GM18499 (cell line): ENCODE data around the gene CLEC17A.
"Not testable (repeated sequence)": the region's sequence is repeated elsewhere in the genome, so short reads cannot be mapped to it uniquely, and the experiment has no call there.

Experiments used
- ATAC-seq: cut with Tn5 transposase; IDR thresholded peaks from one replicate; pipeline ENCODE4 v1.9.1; 2021; ENCODE audit warnings: moderate number of reproducible peaks; ENCODE audit not compliant: insufficient read depth, unreplicated experiment

CLEC17A gene

DNA sequence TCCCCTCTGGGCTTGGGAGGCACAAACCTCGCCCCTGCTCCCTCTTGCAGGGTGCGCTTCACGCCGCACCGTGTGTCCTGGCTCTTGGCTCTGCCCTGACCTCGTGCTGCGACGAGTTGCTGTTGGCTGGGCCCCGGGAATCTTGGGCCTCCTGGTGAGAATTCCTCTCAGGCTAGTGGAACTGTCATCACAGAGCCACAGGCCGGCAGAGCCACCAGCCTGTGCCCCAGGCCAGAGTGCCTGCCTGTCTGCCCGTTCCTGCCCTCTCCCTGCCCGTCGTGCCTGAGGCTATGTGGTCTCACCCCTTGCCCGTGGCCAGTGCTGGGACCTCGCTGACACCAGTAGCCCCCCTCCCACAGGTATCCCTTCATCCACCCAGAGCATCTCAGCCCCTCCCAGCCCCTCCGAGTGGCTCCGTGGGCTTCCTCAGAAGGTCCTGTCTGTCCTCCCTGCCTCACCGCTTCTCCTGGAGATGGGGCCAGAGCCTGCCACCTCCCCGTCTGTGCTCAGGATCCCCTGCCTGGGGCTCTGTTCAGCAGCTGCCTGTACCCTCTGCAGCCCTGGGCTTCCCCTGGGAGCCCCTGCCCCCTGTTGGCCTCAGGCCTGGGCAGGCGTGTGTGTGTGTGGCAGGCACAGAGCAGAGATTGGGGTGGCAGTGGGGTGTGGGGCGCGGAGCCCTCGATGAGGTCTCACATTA lies 24.4 kb upstream of the CLEC17A start:
- no peak for ATAC-seq

DNA sequence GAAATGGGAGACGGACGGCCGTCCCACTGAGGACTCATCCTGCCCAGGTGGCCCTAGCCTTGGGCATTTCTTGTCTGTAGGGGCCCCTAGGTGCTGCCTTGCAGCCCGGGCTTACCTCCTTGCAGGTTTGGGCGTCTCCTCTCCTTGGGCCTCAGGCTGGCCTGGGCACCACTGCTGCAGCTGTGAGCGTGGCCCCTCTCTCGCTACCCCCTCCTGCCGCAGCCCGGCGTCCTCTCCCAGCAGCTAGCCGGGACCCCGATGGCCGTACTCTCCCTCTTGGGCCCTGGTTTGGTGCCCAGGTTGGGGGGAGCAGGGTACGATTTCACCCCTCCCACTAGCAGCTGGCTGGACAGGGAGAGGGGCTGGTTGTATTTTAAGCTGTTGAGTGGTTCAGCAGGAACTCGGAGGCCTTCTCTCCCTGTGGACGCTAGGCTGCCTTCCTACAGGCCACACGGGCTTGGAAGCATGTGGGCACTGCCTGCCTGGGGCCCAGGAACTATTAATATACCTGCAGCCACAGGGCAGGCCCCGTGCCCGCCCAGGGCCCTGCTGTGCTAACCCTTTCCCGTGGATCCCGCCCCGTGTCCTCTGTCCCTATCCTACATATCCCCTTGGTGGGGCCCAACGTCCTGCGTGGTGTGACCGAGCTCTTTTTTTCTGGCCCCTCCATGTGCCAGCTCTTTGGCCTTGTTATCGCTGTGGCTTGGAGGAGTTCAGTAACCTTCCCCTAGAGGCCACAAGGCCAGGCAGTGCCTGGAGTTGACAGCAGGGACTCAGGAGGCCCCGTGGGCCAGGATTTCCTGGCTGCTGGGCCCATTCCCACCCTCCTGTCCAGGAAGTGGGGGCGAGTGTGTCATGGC lies 22.7 kb upstream of the CLEC17A start:
- no peak for ATAC-seq

DNA sequence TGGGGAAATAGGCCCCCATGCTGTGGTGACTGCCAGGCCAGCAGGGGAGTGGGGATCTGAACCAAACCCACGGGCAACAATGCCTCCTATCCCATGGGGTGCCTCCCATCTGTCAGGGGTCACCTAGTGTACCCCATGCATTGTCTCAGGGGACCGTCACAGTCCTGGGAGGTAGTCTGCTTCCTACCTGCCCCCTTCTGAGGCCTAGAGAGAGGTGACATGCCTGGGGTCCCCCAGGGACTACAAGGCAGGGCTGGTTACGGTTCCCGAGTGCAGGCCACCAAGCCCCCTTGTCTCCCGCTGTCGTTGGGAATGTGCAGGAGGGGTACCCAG lies 22.1 kb upstream of the CLEC17A start:
- no peak for ATAC-seq

DNA sequence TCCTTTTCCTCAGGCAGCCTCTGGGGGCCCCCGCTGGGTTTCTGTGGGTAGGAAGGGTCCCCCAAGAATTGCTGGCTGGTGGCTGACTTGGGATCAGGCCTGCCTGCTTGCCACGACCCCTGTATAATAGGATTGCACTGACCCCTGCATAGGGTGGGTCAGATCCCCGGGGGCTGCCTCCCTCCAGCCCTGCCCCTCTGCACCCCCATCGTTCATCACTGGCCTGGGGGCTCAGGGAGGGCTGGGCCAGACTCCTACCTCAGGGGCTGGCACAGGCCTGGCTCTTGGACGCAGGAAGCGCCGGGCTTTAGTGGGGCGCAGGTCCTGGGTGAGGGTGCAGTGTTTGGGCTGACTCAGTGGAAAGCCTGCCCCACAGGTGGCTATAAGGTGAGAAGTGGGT lies 21.6 kb upstream of the CLEC17A start:
- ATAC-seq: no peak

DNA sequence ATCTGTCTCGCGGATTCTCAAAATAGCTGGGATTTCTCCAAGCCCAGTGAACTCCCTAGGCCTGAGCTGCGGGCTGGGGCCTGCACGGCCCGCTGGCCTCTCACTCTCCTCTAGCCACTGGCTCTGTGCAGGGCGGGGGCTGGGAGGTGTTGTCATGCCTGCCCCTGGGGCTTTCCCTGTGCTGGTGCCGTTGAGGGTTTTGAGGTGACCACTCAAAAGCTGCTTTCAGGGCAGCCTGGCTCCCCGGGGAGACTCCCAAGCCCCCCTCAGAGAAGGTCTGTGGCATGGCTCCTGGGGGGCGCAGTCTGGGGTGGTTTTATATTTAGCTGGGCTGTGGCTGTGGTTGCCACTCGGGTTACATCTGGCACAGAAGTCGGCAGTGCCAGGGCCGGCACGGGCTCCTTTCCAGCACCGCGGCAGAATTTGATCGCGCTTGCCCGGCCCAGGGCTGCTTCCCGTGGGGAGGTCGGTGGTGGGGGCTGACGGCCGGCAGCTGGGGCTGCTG lies 21.0 kb upstream of the CLEC17A start:
- no peak for ATAC-seq

DNA sequence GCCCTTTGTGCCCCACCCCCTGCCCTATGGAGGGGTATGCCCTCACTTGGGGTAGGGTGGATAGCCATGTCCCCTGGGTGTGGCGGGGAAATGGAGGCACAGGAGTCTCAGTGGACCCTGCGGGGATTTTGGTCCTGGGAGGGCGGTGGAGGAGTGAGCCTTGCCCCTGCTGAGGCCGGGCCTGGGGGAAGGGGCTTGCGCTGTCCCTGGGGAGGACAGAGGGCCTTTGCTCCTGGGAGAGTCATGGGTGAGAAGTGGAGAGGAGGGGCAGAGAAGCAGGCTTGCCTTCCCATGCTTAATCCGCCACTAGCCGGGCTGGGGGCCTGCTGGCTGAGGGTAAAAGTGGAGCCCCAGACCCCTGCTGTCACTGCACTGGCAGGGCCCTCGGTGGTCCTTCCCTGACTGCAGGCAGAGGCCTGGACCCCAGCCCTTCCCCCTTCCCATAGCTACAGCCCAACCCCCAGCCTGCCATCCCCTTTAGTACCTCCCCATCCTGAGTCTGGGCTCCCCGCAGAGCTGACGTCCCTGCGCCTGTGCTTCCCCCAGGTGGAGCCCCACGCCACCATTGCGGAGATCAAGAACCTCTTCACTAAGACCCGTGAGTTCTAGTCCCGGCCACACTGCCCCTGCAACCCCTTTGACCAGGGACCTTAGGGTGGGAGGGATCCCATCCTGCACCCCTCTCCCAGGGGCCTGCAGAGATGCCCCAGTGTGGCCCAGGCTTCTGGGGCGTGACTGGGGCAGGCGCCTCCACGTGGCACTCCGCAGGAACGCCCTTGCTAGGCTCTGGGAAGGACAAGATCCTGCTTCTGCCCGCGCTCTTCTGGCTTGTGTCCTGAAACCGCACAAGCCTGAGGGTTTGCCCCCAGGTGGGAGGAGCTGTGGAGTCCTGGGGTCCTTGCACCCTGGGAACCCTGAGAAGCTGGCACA lies 20.0 kb upstream of the CLEC17A start:
- no peak for ATAC-seq

DNA sequence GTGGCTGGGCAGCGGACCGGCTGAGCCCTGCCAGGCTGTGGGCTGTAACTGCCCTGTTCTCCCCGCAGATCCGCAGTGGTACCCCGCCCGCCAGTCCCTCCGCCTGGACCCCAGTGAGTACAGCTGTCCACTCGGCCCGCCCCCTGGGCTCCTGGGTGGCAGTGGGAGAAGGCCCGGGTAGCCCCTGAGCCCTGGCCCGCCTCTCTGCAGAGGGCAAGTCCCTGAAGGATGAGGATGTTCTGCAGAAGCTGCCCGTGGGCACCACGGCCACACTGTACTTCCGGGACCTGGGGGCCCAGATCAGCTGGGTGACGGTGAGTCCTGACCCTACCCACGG lies 19.3 kb upstream of the CLEC17A start:
- ATAC-seq: no peak

DNA sequence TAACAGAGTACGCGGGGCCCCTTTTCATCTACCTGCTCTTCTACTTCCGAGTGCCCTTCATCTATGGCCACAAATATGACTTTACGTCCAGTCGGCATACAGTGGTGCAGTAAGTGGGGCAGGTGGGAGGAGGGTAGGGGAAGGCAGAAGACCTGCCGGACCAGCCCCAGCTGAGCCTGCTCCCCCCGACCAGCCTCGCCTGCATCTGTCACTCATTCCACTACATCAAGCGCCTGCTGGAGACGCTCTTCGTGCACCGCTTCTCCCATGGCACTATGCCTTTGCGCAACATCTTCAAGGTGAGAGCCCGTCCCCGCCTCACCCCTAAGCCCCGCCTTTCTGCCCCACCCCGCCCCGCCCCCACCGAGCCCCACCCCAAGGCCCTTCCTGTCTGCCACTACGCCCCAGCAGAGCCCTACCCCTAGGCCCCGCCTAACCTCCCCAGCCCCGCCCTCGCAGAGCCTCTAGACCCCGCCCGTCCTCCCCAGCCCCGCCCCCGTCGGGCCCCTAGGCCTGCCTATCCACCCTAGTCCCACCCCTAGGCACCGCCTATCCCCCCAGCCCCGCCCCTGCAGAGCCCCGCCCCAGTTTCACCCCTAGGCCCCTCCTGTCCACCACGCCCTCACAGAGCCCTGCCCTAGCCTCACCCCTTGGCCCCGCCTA lies 18.8 kb upstream of the CLEC17A start:
- no peak for ATAC-seq

DNA sequence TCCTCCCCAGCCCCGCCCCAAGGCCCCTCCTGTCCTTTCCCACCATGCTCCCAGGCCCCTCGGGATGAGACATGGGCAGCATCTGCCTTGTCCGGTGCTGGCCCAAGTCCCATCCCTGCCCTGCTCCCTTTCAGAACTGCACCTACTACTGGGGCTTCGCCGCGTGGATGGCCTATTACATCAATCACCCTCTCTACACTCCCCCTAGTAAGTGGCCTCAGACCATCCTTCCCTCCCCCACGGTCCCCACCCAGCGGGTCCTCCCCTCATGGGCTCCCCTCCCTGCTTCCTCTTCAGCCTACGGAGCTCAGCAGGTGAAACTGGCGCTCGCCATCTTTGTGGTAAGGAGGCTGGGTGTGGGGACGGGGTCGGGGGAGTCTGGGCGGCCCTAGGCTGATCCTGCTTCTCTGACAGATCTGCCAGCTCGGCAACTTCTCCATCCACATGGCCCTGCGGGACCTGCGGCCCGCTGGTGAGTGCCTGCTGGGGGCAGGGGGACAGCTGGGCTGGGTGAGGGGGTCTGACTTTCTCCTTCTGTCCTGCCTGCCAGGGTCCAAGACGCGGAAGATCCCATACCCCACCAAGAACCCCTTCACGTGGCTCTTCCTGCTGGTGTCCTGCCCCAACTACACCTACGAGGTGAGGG lies 18.1 kb upstream of the CLEC17A start:
- ATAC-seq: not testable (repeated sequence)

DNA sequence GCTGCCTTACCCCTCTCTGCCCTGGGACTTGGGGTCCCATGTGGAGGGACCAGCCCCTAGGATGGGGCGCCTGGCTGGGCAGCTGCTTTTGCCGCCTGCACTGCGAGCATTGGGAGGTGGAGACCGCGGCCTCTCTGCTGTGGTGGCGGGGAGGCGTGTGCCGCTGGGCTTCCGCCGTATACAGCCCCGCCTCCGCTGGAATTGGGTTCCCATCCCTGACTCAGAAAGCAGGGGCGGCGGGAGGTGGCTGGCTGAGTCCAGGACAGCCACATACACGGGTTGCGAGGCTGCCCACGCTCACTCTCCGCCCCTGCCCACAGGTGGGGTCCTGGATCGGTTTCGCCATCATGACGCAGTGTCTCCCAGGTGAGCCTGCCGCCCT lies 17.6 kb upstream of the CLEC17A start:
- no peak for ATAC-seq

DNA sequence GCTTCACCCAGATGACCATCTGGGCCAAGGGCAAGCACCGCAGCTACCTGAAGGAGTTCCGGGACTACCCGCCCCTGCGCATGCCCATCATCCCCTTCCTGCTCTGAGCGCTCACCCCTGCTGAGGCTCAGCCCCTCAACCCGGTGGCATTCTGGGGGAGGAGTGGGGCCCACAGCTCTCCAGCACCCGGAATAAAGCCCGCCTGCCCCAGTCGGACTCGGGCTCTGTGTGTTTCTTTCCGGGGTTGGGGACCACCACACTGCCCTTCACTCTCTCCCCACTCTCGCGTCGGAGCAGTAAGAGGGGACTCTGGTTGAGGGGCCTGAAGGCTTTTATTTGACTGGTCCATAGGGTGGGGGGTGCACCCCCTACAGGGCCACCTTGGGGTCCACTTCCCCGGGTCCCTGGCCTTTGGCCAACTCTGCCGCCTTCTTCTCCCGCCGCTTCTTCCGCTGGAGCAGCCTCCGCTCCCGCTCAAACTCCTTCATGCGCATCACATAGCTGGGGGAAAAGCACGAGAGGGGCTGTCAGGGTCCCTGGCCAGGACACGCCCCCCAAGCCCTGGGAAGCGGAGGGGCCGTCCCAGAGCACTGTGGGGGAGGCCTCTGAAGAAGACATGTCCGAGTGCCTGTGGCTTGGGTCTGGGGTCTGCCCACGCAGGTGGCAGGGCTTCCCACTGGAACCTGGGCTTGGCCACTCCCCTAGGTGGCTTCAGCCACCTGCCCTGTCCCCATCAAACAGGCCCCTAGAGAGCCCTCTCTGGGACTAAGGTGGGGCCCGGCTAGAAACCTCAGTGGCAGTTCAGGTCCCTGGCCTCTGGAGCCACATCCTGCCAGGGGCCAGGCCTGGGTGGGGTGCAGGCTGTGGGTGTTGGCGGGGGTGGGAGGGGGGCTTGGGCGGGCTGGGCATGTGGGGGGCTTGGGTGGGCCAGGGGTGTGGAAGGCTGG lies 16.8 kb upstream of the CLEC17A start:
- ATAC-seq: no peak

DNA sequence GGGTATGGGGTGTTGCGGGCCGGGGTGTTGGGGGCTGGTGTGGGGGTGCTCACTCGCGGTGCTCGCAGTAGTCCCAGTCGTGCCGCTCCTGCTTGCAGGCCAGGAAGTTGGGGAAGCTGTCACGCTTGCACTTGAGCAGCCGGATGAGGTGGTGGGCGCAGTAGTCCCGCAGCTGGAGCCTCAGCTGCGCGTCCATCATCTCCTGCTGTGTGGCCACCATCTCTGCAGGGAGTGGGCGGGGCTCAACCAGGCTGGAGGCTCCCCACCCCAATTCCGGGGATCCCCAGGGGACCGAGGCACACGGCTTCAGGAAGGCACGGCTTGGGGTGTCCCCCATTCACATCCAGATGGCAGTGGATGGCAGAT lies 16.2 kb upstream of the CLEC17A start:
- no peak for ATAC-seq

DNA sequence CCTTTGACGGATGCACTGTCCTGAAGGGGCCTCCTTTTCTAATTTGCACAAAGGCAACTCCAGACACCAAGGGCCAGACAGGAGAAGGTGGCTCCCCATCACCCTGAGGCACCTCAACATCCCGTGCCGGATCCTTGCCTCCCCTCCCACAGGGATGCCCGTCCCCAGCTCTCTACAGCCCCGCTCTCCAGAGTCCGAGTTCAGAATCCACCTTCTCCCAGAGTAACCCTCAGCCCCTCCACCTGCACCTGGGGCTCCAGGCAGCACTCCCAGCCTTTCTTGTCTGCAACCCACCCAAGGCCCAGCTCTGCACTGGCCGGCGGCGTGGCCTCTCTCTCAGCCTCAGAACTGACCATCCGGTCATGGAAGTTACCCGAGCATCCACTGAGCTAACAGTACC lies 15.8 kb upstream of the CLEC17A start:
- no peak for ATAC-seq

DNA sequence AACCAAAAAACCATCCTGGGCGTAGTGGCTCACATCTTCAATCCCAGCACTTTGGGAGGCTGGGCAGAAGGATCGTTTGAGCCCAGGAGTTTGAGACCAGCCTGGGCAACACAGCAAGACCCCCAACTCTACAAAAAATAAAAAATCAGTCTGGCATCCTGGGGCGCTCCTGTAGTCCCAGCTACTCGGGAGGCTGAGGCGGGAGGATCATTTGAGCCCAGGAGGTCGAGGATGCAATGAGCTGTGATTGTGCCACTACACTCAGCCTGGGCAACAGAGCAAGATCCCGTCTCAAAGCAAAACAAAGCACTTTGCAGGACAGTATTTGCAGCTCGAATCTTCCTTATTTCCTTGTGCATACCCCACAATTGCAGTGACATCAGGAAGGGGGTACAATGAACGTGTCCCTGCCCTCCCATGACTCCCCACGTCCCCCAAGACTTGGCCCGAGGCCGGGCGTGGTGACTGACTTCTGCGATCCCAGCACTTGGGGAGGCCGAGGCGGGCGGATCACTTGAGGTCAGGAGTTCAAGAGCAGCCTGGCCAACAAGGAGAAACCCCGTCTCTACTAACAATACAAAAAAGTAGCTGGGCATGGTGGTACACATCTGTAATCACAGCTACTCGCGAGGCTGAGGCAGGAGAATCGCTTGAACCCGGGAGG lies 11.9 kb upstream of the CLEC17A start:
- no peak for ATAC-seq

DNA sequence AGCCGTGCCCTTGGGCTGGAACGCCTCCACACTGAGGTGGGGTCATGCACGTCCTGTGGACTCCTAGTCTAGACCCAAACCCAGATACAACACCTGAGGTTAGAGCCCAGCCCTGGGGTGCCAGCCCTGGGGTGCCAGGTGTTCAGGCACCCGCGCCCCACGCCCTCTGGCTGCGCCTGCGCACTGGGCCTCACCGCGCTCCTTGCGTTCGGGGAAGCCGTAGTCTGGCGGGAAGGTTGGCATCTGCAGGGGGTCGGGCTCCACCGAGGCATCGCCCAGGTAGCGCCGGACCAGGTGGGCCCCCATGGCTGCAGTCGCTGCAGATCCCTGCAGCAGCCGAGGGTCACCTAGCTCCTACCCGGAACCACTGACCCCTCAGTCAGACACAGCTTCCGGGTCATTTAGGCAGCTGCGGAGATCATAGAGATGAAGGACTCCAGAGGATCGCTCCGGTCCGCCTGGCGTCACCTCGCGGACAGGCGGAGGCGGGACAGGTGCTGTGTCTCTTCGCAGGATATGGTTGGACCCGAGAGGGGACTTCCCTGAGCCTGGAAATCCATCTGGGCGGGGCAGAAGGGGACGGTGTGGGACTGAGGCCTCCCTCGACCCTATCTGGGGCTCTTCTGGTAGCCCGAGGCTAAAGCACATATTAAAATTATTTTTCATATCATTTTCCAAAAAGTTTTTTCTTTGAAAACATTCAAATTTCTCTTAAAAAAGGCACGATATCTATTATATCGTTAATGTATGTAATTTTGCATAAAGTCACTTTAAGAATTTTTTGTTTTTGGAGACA lies 11.0 kb upstream of the CLEC17A start, which contains the start of gene NDUFB7:
Gene NDUFB7 (minus strand): TSS at position 372 of the 796 bp plus-strand sequence. CDS start 66 bp downstream, at position 306.
- no peak for ATAC-seq

DNA sequence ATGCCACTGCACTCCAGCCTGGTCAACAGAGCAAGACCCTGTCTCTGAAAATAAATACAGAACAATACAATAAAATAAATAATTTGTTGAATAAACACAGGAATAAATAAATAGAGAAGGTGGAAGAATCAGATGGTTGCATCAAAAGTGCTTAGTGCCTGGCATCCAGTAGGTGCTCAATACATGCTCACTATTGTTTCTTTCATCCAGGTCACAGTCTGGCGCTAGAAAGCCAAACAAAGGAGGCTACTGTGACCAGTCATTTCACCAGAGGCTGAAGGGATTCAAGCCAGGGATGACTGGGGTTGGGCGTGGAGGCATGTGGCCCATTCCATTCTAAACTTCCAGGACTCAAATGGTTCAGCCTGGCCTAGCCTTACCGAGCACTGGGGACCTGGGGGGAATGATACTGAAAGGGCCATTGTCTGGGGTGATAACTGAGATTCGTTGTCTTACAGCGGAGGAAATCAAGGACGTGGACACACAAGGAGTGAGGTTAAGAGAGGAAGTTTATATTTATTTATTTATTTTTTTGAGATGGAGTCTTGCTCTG lies 7.4 kb upstream of the CLEC17A start:
- no peak for ATAC-seq

DNA sequence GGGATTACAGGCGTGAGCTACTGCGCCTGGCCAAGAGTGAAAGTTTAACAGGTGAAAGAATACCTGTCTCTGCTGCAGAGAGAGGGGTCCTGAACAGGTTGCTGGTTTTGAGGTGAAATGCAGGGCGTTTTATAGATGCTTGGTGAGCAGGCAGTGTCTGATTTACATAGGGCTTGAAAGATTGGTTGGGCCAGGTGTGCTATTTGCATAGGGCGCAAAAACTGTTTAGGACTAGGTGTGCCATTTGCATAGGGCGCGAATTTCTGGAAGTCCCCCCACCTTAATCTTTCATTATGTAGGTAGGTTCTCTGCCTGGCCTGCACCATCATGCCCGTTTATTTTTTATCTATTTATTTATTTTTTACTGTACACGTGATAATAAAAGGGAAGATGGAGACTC lies 6.5 kb upstream of the CLEC17A start:
- no peak for ATAC-seq
